DND-41 (cell line): ENCODE results near the gene NCF4.

Source experiments
- ATAC-seq: fragments of 200-7000 bp; cut with Tn5 transposase; 3 replicates; pipeline ENCODE4 v1.9.1; 2021; ENCODE audit warnings: low read depth; ENCODE audit not compliant: insufficient read depth
- DNase-seq: peaks from one replicate; pipeline ENCODE4 v3.0.0-alpha.2; 2020
- H2AFZ ChIP-seq: 2 replicates; pipeline ENCODE4 v1.6.0; 2012; ENCODE audit warnings: low read depth, low read length
- H3K27ac ChIP-seq: 2 replicates; pipeline ENCODE4 v1.5.1; 2012; ENCODE audit warnings: low read length, inconsistent platforms
- H3K27me3 ChIP-seq: fragments of 200-600 bp; sonication (generic); 2 replicates; pipeline ENCODE4 v1.6.0; 2012; ENCODE audit warnings: low read length, mild to moderate bottlenecking, inconsistent platforms; ENCODE audit not compliant: insufficient read depth, poor library complexity
- H3K36me3 ChIP-seq: 2 replicates; pipeline ENCODE4 v1.5.1; 2012; ENCODE audit warnings: low read length, inconsistent platforms; ENCODE audit not compliant: insufficient read depth
- H3K4me1 ChIP-seq: 2 replicates; pipeline ENCODE4 v1.5.1; 2012; ENCODE audit warnings: mild to moderate bottlenecking, low read length; ENCODE audit not compliant: insufficient read depth
- H3K4me2 ChIP-seq: 2 replicates; pipeline ENCODE4 v1.6.0; 2012; ENCODE audit warnings: mild to moderate bottlenecking, moderate library complexity, low read length, inconsistent platforms; ENCODE audit not compliant: insufficient read depth
- H3K4me3 ChIP-seq, 2 experiments: fragments of 200-600 bp in 1 of 2; shearing (Covaris generic) in 1 of 2; 2 replicates each; pipeline ENCODE4 v1.5.1; 2012 to 2016; ENCODE audit warnings: inconsistent platforms in 2 of 2, low read length in 2 of 2, mild to moderate bottlenecking in 2 of 2, low read depth in 1 of 2, moderate library complexity in 1 of 2
- H3K79me2 ChIP-seq: 2 replicates; pipeline ENCODE4 v1.6.0; 2012; ENCODE audit warnings: low read length, inconsistent platforms; ENCODE audit not compliant: insufficient read depth
- H3K9ac ChIP-seq: 2 replicates; pipeline ENCODE4 v1.6.0; 2012; ENCODE audit warnings: low read depth, mild to moderate bottlenecking, inconsistent platforms, low read length, moderate library complexity
- H3K9me3 ChIP-seq: 2 replicates; pipeline ENCODE4 v1.5.1; 2012; ENCODE audit warnings: low read length, moderate library complexity, mild to moderate bottlenecking, inconsistent platforms; ENCODE audit not compliant: insufficient read depth, severe bottlenecking
- H4K20me1 ChIP-seq: 2 replicates; pipeline ENCODE4 v1.6.0; 2012; ENCODE audit warnings: low read length; ENCODE audit not compliant: insufficient read depth
- CTCF ChIP-seq: IDR thresholded peaks from 2 replicates; pipeline ENCODE4 v1.5.1; 2012; ENCODE audit warnings: borderline replicate concordance, low read length, moderate library complexity, mild to moderate bottlenecking; ENCODE audit not compliant: poor library complexity, severe bottlenecking; ENCODE audit errors: extremely low read depth
- EZH2 ChIP-seq: IDR thresholded peaks from 3 replicates; pipeline ENCODE4 v1.6.1; 2012; ENCODE audit warnings: borderline replicate concordance, low read depth, mild to moderate bottlenecking, moderate library complexity, low read length, inconsistent platforms; ENCODE audit not compliant: severe bottlenecking

Gene NCF4

GRCh38 chr22:36886016-36886415 is 25.2 kb downstream of the NCF4 start:
- H3K4me2 ChIP-seq = no peak overlapping the region
- no peaks in the 10 kb centered on the region for H3K36me3 ChIP-seq
- no peaks in the 10 kb centered on the region for H3K9me3 ChIP-seq

GRCh38 chr22:36887162-36887561 is 26.4 kb downstream of the NCF4 start:
- ATAC-seq (no peak), DNase-seq (no peak)
- H3K79me2 ChIP-seq = no peaks in the 10 kb centered on the region

More at GRCh38 chr22:36886016-36886415, 25.2 kb downstream of the NCF4 start:
- Histone ChIP-seq H3K27ac (no peak overlapping the region), H3K4me1 (no peaks in the 10 kb centered on the region), H3K79me2 (no peaks in the 10 kb centered on the region), H3K4me3 (no peak overlapping the region), H3K27me3 (peaks cover 8% of the 10 kb centered on the region), H4K20me1 (no peaks in the 10 kb centered on the region), H2AFZ (no peak overlapping the region), H3K9ac (no peak overlapping the region)
- DNase-seq (no peak), ATAC-seq (no peak)
- TF ChIP-seq CTCF (no peak), EZH2 (no peak)

GRCh38 chr22:36891646-36892045 is 30.8 kb downstream of the NCF4 start:
- Histone ChIP-seq H3K27me3 (peaks cover 16% of the 10 kb centered on the region), H3K4me1 (no peaks in the 10 kb centered on the region), H3K4me3 (no peak overlapping the region), H3K9me3 (no peaks in the 10 kb centered on the region), H3K9ac (no peak overlapping the region), H2AFZ (no peak overlapping the region), H4K20me1 (no peaks in the 10 kb centered on the region), H3K79me2 (no peaks in the 10 kb centered on the region), H3K27ac (no peak overlapping the region), H3K36me3 (no peaks in the 10 kb centered on the region), H3K4me2 (no peak overlapping the region)
- no peak for ATAC-seq
- TF ChIP-seq CTCF (no peak), EZH2 (no peak)
- DNase-seq = no peak

More at GRCh38 chr22:36887162-36887561, 26.4 kb downstream of the NCF4 start:
- Histone ChIP-seq H3K27me3 (peaks cover 12% of the 10 kb centered on the region), H4K20me1 (no peaks in the 10 kb centered on the region), H2AFZ (no peak overlapping the region), H3K4me1 (no peaks in the 10 kb centered on the region), H3K27ac (no peak overlapping the region), H3K9ac (no peak overlapping the region), H3K4me3 (no peak overlapping the region), H3K4me2 (no peak overlapping the region), H3K9me3 (no peaks in the 10 kb centered on the region), H3K36me3 (no peaks in the 10 kb centered on the region)
- TF ChIP-seq EZH2 (no peak), CTCF (no peak)

GRCh38 chr22:36892292-36892691 is 31.5 kb downstream of the NCF4 start:
- Histone ChIP-seq H3K27ac (no peak overlapping the region), H3K9ac (no peak overlapping the region), H3K36me3 (no peaks in the 10 kb centered on the region), H3K4me2 (no peak overlapping the region), H3K4me1 (no peaks in the 10 kb centered on the region), H2AFZ (no peak overlapping the region), H3K79me2 (no peaks in the 10 kb centered on the region), H4K20me1 (no peaks in the 10 kb centered on the region), H3K27me3 (peaks cover 16% of the 10 kb centered on the region), H3K9me3 (no peaks in the 10 kb centered on the region), H3K4me3 (no peak overlapping the region)
- ATAC-seq (no peak), DNase-seq (no peak)
- TF ChIP-seq CTCF (no peak), EZH2 (no peak)
